Fibroblast of lung (primary cell): ENCODE measurements around the gene XYLT2. TPM values are rescaled to one million over a fixed set of nuclear protein-coding genes. Genes with fewer than 3 reads are reported as not detected.
A peak's percentile ranks its signal among the peaks of the same experiment; 100 is the strongest.

Experiments used
- DNase-seq, 2 donors: peaks; one replicate each; pipeline versions ENCODE4 v3.0.0 to v3.0.0-alpha.2; 2010; ENCODE audit warnings: low read depth in 2 of 2
- H2AFZ ChIP-seq: 2 replicates; pipeline ENCODE4 v1.5.1; 2012; ENCODE audit warnings: low read length, control low read depth, inconsistent platforms
- H3K27ac ChIP-seq: 2 replicates; pipeline ENCODE4 v1.5.1; 2011; ENCODE audit warnings: low read length, control low read depth; ENCODE audit not compliant: insufficient read depth
- H3K27me3 ChIP-seq: 2 replicates; pipeline ENCODE4 v1.5.1; 2011; ENCODE audit warnings: mild to moderate bottlenecking, low read length; ENCODE audit not compliant: control insufficient read depth, insufficient read depth
- H3K36me3 ChIP-seq: 2 replicates; pipeline ENCODE4 v1.5.1; 2011; ENCODE audit warnings: low read length; ENCODE audit not compliant: control insufficient read depth, insufficient read depth
- H3K4me1 ChIP-seq: 2 replicates; pipeline ENCODE4 v1.5.1; 2011; ENCODE audit warnings: low read length; ENCODE audit not compliant: control insufficient read depth, insufficient read depth; ENCODE audit errors: extremely low read depth
- H3K4me2 ChIP-seq: 2 replicates; pipeline ENCODE4 v1.5.1; 2011; ENCODE audit warnings: low read length, control low read depth; ENCODE audit not compliant: insufficient read depth; ENCODE audit errors: extremely low read depth
- H3K4me3 ChIP-seq, 4 experiments: fragments of 200-600 bp in 1 of 4; sonication (generic) in 1 of 4; replicated peaks in 1 of 4; 2 replicates each; pipeline ENCODE4 v1.5.1; 2011 to 2016; ENCODE audit warnings: low read length in 4 of 4, low read depth in 3 of 4, mild to moderate bottlenecking in 3 of 4, control low read depth in 2 of 4, inconsistent platforms in 1 of 4, mixed read lengths in 1 of 4; ENCODE audit not compliant: insufficient read depth in 1 of 4; ENCODE audit errors: control extremely low read depth in 1 of 4
- H3K79me2 ChIP-seq: 2 replicates; pipeline ENCODE4 v1.5.1; 2012; ENCODE audit warnings: mild to moderate bottlenecking, low read length, inconsistent platforms; ENCODE audit not compliant: control insufficient read depth, insufficient read depth
- H3K9ac ChIP-seq: 2 replicates; pipeline ENCODE4 v1.5.1; 2011; ENCODE audit warnings: mild to moderate bottlenecking, low read length, control low read depth; ENCODE audit not compliant: insufficient read depth
- H3K9me3 ChIP-seq: 2 replicates; pipeline ENCODE4 v1.5.1; 2012; ENCODE audit warnings: low read depth, low read length; ENCODE audit not compliant: control insufficient read depth, insufficient read depth
- H4K20me1 ChIP-seq: 2 replicates; pipeline ENCODE4 v1.5.1; 2011; ENCODE audit warnings: low read length; ENCODE audit not compliant: control insufficient read depth, insufficient read depth; ENCODE audit errors: extremely low read depth
- CTCF ChIP-seq, 2 donors: IDR thresholded peaks in 1 of 2; conservative IDR thresholded peaks in 1 of 2; 1 replicate in 1 of 2; 2 replicates in 1 of 2; pipeline ENCODE4 v1.5.1; 2011 to 2012; ENCODE audit warnings: low read length in 2 of 2, control low read depth in 1 of 2, inconsistent platforms in 1 of 2, low read depth in 1 of 2, mild to moderate bottlenecking in 1 of 2
- EZH2 ChIP-seq: IDR thresholded peaks from 2 replicates; pipeline ENCODE4 v1.5.1; 2012; ENCODE audit warnings: low read length, control low read depth, mild to moderate bottlenecking; ENCODE audit errors: missing control alignments
- polyA plus RNA-seq, 2 donors: library from polyadenylated mRNA; depleted of rRNA in 1 of 2; stranded (reverse) in 1 of 2; unstranded in 1 of 2; fragments of >200 nt; gene quantifications; 2 replicates each; pipeline ENCODE4 v1.2.1, GENCODE V29; 2011 to 2012; ENCODE audit warnings: missing spikeins in 1 of 2
- total RNA-seq: library from RNA; depleted of rRNA; stranded (reverse); fragments of >200 nt; gene quantifications from 2 replicates; pipeline ENCODE4 v1.2.1, GENCODE V29; 2014

XYLT2 gene
- total and polyA plus RNA-seq, 2 donors (not counting 1 experiment from before 2014, with no cell fraction given): 12.7 to 43.9 TPM

- no peak for DNase-seq
- no peaks in the 10 kb centered on the region for H3K9me3 ChIP-seq
- H3K27ac ChIP-seq: peak overlapping the region; percentile 58
- peak overlapping the region; percentile 49 for H2AFZ ChIP-seq
- peaks cover 13% of the 10 kb centered on the region for H3K79me2 ChIP-seq
- H3K36me3 ChIP-seq: peaks cover 2% of the 10 kb centered on the region
- TF ChIP-seq CTCF (conservative IDR thresholded peaks at IDR 0.05 in 1 of 2, IDR thresholded peaks at IDR 0.05 in 1 of 2; ENCODE audit: low read depth in 1 of 2, low read length in 2 of 2): no peak
- TF ChIP-seq EZH2: no peak
- H4K20me1 ChIP-seq: no peaks in the 10 kb centered on the region
- H3K4me1 ChIP-seq: peaks cover 9% of the 10 kb centered on the region
- H3K4me3 ChIP-seq: peak overlapping the region; percentile 75 to 92 (median 88)
- H3K27me3 ChIP-seq: peaks cover 2% of the 10 kb centered on the region
- peak overlapping the region; percentile 77 for H3K9ac ChIP-seq
- H3K4me2 ChIP-seq: peak overlapping the region; percentile 93
Observed at GRCh38 chr17:50347117-50347893, 1.4 kb downstream of the XYLT2 start.

DNA sequence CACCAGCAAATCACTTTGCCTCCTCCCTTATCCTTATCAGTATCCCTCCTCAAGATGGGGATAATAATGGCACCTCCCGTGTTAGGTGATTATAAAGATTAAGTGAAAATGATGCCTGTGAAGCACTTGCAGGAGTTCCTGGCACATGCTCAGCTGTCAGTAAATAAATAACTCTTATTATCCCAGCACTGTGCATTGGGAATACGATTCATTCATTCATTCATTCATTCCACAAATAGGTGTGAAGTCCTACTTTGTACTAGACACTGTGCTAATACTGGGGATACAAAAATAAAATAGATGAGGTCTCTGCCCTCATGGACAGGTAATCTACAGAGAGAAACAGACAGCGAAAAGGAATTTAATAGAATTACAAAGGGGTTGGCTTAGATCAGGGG lies 2.0 kb downstream of the XYLT2 start:
- peaks cover 13% of the 10 kb centered on the region for H3K79me2 ChIP-seq

More for the DNA sequence above, 2.0 kb downstream of the XYLT2 start:
- Histone ChIP-seq H3K9ac (no peak overlapping the region), H4K20me1 (no peaks in the 10 kb centered on the region), H2AFZ (no peak overlapping the region), H3K27ac (no peak overlapping the region), H3K4me2 (peak overlapping the region; percentile 93), H3K27me3 (peaks cover 2% of the 10 kb centered on the region), H3K9me3 (no peaks in the 10 kb centered on the region), H3K4me1 (peaks cover 9% of the 10 kb centered on the region), H3K4me3 (peak overlapping the region in 1 of 4 experiments; percentile 92), H3K36me3 (peaks cover 2% of the 10 kb centered on the region)
- TF ChIP-seq EZH2: no peak
- TF ChIP-seq CTCF (conservative IDR thresholded peaks at IDR 0.05 in 1 of 2, IDR thresholded peaks at IDR 0.05 in 1 of 2; ENCODE audit: low read depth in 1 of 2, low read length in 2 of 2): no peak
- DNase-seq: no peak
